HG03442 (cell line): ENCODE results near the gene TBCEL.
"Not testable (repeated sequence)": the region's sequence is repeated elsewhere in the genome, so short reads cannot be mapped to it uniquely, and the experiment has no call there.

ENCODE experiments used
- ATAC-seq: cut with Tn5 transposase; IDR thresholded peaks from one replicate; pipeline ENCODE4 v1.9.1; 2021; ENCODE audit warnings: mild to moderate bottlenecking, moderate library complexity; ENCODE audit not compliant: unreplicated experiment

The TBCEL gene

DNA sequence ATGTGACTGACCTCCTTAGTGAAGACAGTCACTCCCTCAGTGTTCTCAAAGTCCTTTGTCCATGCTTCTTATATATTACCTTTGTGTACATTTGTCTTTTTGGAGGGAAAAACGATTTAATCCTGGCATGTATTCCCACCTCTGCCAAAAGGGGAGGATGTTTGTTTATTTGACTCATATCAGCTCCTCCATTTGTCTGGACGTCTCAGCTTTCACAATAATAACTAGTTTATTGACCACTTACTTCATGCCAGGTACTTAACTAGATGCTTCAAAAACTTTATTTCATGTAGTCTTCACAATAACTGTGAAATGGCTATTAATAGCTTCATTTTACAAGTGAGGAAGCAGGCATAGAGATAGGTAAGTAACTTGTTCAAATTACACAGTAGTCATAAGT lies 5.3 kb downstream of the TBCEL start:
- no peak for ATAC-seq

GRCh38 chr11:121029813-121030445 lies 6.0 kb downstream of the TBCEL start:
- ATAC-seq = no peak

GRCh38 chr11:121031167-121031566 lies 7.3 kb downstream of the TBCEL start:
- no peak for ATAC-seq

- ATAC-seq = not testable (repeated sequence)
These were observed 7.7 kb downstream of the TBCEL start for GRCh38 chr11:121031648-121032047.

GRCh38 chr11:121032546-121032945 lies 8.6 kb downstream of the TBCEL start:
- no peak for ATAC-seq

DNA sequence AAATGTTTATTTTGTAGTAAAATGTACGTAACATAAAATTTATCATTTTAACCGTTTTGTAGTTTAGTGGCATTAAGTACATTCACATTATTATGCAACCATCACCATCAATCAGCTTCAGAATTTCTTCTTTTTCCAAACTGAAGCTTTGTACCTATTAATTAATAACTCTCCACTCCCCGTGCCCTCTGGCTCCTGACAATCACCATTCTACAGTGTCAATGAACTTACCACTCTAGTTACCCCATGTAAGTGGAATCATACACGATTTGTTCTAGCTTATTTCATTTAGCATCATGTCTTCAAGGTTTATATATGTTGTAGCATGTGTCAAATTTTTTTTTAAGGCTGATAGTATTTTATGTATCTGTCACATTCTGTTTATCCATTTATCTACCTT lies 9.7 kb downstream of the TBCEL start:
- no peak for ATAC-seq

DNA sequence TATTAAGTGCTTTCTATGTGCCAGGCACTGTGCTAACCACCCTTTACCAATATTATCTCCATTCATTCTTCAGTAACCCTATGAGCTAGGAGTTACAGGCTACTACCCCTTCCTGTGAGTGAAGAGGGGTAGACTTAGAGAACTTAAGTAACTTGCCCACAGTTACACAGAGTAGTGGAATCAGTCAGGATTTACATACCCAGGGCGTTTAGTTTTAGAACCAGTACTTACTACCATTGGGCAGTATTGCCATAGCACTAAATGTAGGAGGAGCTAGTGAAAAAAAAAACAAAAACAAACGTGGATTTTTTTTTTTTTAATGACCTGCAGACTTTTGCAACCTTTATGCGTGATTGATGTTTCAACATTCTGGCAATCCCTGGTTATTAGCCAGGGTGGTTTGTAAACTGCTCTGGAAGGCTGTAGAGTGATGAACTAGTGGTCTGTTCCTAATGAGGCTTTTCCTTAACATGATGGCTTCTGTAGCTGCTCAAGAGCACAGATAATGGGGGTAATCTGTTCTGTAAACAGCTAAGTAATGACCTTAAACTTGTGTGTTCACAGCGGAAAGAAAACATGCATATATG lies 11.4 kb downstream of the TBCEL start:
- no peak for ATAC-seq

DNA sequence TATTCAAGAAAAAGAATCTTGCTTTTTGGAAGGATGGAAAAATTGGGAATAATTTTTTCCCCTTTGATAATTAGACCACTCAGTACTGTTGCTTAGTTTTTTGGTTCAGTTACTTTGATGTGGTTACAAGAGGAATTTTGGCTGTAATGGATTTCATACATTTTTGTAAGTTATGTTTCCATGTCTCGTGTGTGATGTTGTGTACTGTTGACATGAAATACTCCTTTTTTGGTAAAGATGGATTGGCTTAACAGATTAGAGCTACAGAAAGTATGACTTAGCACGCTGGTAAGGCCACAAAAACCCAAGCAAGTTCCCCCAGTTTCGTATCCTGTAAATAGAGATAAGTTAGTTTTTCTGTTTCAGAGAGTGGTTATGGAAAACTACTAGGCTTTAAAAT lies 11.9 kb downstream of the TBCEL start:
- peak; percentile 60 for ATAC-seq

DNA sequence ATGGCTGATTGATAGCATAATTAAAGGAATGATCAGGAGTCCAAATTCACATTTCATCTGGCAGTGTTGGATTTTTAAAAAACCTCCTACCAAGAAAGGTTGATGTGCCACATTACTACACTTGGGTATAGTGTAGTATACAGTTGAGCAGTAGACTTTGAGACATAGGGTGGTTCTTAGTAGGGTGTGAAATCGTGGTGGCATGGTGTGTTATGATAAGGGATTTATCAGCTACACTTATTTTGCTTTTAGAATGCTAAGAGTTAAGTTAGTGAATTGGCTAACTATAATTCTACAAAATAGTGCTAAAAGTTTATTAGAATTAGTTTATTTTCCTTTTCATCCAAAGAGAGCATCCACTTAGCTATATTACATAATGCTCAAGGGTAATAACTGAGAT lies 13.1 kb downstream of the TBCEL start:
- ATAC-seq = no peak

DNA sequence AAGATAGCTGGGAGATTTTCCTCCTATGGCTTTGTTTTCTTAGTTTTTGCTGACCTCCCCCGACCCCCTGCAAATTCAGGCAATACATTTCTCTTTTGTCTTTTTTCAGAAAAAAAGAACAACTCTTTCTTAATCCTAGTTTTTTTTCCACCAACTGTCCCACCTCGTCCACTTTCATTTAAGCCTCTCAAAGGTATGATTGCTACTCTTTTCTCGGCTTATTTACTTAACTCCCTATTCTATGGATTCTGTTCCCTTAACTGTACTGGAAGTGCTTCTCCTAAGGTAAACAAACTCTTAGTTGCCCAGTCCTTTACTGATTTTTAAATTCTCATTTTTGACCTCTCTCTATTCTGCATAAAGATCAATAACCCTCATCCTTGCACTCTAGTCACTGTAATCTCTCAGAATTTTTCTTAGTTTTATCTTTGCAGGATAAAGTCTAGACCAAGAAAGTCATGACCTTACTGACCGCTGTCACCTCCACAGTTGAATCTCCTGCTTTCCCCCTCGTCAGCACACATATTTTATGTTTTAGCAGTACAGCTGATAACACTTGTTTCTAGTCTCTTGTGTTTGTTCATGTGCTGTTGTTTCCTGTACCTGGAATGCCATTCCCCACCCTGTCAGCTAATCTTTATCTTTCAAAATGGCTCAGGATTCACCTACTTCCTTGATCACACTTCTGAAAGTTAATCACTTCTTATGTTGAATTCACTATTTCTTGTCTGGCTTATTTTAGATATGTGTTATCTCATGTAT lies 14.9 kb downstream of the TBCEL start:
- ATAC-seq = no peak

DNA sequence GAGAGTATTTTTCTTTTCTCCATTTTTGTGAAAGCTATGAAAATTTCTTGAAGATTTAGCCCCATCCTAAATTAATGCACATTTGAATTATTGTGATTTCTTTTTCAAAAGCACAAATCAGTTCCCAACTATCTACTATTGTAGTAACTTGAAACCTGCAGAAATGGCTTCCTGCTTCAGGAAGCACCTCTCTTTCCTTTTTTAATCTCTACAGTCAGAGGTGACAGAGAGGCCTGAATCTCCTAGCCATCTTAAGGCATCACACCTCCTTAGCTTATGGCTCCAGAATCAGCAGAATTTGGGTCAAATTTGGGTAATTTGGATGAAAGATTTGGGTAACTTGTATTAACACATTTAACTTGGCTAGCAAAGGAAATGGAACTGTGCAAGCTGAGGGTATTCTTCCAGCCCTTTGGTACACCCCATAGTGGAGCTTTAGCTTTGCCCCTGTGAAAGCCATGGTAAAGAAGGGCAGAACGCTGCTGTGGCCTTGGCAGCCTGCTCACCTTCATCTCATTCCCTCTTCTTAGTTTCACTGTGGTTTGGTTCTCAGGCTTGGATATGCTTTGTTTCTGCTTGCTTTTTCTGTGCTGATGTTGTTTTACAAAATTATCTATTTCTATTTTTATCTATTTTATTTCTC lies 16.2 kb downstream of the TBCEL start:
- ATAC-seq = no peak

- no peak for ATAC-seq
These were observed 16.7 kb downstream of the TBCEL start for GRCh38 chr11:121040614-121041002.

GRCh38 chr11:121041072-121041471 lies 17.2 kb downstream of the TBCEL start:
- ATAC-seq = no peak

GRCh38 chr11:121042296-121042695 lies 18.4 kb downstream of the TBCEL start:
- no peak for ATAC-seq

- no peak for ATAC-seq
These were observed 24.0 kb downstream of the TBCEL start for GRCh38 chr11:121047926-121048325.

DNA sequence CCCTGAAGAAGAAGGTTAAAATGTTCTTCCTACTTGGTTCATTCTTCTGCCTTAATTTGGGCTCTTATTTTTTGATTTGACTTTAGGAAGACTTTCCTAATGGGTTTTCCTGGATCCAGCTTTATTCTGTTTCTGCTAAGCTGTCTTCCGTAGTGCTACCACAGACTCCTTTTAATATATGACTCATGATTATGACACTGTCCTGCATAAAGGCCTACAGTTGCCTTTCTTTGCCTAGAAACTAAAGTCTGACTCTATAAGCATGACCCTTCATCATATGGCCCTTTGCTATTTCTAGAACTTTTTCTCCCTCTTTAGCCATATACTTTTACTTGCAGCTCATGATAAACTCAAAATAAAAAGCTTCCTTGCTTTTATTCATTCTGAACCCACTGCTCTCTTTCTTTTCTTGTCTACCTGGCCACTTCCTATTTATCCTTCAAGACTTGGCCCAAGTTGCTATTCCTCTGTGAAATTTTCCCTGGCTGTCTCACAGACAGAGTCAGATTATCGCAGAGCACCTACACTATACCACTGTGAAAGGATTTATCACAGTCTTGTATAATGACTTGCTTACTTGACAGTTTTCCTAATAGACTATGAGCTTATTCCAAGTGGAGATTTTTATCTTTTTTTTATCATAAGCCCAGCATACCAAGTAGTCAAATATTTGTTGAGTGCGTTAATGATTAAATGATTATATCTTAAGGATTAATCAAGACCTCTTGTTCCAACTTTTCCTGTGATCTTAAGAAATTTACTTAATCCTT lies 24.7 kb downstream of the TBCEL start:
- no peak for ATAC-seq

GRCh38 chr11:121053244-121053643 lies 29.3 kb downstream of the TBCEL start:
- ATAC-seq = no peak

- ATAC-seq = no peak
These were observed 30.4 kb downstream of the TBCEL start for GRCh38 chr11:121054266-121054665.

DNA sequence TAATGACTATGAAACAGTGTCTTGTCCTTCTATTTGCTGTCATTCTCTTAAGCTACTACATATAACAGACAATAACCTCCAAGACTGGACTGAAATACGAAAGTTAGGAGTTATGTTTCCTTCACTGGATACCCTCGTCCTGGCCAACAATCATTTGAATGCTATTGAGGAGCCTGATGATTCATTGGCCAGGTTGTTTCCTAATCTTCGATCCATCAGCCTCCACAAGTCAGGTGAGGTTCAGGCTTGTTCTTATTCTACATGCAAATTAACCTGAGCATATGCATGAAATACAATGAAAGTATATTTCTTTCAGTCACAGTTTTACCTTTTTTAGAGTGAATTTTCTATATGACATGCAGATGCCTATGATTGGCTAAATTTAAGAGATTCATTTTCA lies 31.2 kb downstream of the TBCEL start:
- no peak for ATAC-seq

DNA sequence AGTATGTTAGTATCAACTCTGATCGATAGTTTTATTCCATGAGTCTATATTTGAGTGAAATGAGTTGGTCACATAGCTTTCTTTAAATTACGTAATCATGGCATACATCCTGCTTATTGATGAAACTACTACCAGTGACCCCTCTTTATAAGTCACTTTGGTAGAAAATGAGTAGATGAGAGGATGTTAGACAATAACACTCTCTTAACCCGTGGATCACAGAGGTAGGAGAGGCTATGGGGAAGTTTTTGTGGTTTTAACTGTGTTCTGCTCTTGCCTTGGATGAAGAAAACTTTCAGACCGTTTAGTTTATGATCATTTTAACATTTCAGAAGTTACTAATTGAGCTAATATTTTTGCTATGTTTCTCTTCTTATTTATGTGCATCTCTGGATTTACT lies 34.0 kb downstream of the TBCEL start:
- no peak for ATAC-seq

- ATAC-seq = no peak
These were observed 35.0 kb downstream of the TBCEL start for GRCh38 chr11:121058941-121059340.
